ENCODE data around the gene INPP5D.

The INPP5D gene

GRCh38 chr2:233146194-233146593 is 86.1 kb downstream of the INPP5D start:
- Histone ChIP-seq H3K36me3 (ENCODE audit: control insufficient read depth, insufficient read depth, low read length) (peaks cover 45% of the 10 kb centered on the region), H3K27me3 (replicated peaks; ENCODE audit: control insufficient read depth, insufficient read depth, low read length) (no peaks in the 10 kb centered on the region), H3K4me3 (replicated peaks; ENCODE audit: low read depth, low read length) (no peak overlapping the region)
- no peak for TF ChIP-seq CTCF (IDR thresholded peaks at IDR 0.05; ENCODE audit: insufficient read depth, low read length, poor library complexity, severe bottlenecking)
- DNase-seq (ENCODE audit: extremely low read depth, insufficient read length) = no peak

GRCh38 chr2:233147136-233147828 is 87.1 kb downstream of the INPP5D start:
- Histone ChIP-seq H3K4me3 (replicated peaks; ENCODE audit: low read depth, low read length) (no peak overlapping the region), H3K27me3 (replicated peaks; ENCODE audit: control insufficient read depth, insufficient read depth, low read length) (no peaks in the 10 kb centered on the region), H3K36me3 (ENCODE audit: control insufficient read depth, insufficient read depth, low read length) (peaks cover 54% of the 10 kb centered on the region)
- TF ChIP-seq CTCF (IDR thresholded peaks at IDR 0.05; ENCODE audit: insufficient read depth, low read length, poor library complexity, severe bottlenecking) = no peak
- DNase-seq (ENCODE audit: extremely low read depth, insufficient read length) = no peak

- no peak for TF ChIP-seq CTCF (IDR thresholded peaks at IDR 0.05; ENCODE audit: insufficient read depth, low read length, poor library complexity, severe bottlenecking)
- Histone ChIP-seq H3K4me3 (replicated peaks; ENCODE audit: low read depth, low read length) (no peak overlapping the region), H3K36me3 (ENCODE audit: control insufficient read depth, insufficient read depth, low read length) (peaks cover 59% of the 10 kb centered on the region), H3K27me3 (replicated peaks; ENCODE audit: control insufficient read depth, insufficient read depth, low read length) (no peaks in the 10 kb centered on the region)
- DNase-seq (ENCODE audit: extremely low read depth, insufficient read length) = no peak
Measured at GRCh38 chr2:233147829-233148167, 87.7 kb downstream of the INPP5D start.

- DNase-seq (ENCODE audit: extremely low read depth, insufficient read length) = no peak
- TF ChIP-seq CTCF (IDR thresholded peaks at IDR 0.05; ENCODE audit: insufficient read depth, low read length, poor library complexity, severe bottlenecking) = no peak
- Histone ChIP-seq H3K4me3 (replicated peaks; ENCODE audit: low read depth, low read length) (no peak overlapping the region), H3K27me3 (replicated peaks; ENCODE audit: control insufficient read depth, insufficient read depth, low read length) (no peaks in the 10 kb centered on the region), H3K36me3 (ENCODE audit: control insufficient read depth, insufficient read depth, low read length) (peaks cover 64% of the 10 kb centered on the region)
Measured at GRCh38 chr2:233148354-233148753, 88.2 kb downstream of the INPP5D start.

GRCh38 chr2:233152541-233152940 is 92.4 kb downstream of the INPP5D start:
- DNase-seq (ENCODE audit: extremely low read depth, insufficient read length) = no peak
- Histone ChIP-seq H3K36me3 (ENCODE audit: control insufficient read depth, insufficient read depth, low read length) (peaks cover 46% of the 10 kb centered on the region), H3K4me3 (replicated peaks; ENCODE audit: low read depth, low read length) (no peak overlapping the region), H3K27me3 (replicated peaks; ENCODE audit: control insufficient read depth, insufficient read depth, low read length) (no peaks in the 10 kb centered on the region)
- TF ChIP-seq CTCF (IDR thresholded peaks at IDR 0.05; ENCODE audit: insufficient read depth, low read length, poor library complexity, severe bottlenecking) = no peak
